Panc1 (cell line): Measurements from ENCODE around the gene CCR7. TPM values are rescaled to one million over a fixed set of nuclear protein-coding genes. Genes with fewer than 3 reads are reported as not detected.

ENCODE experiments used
- ATAC-seq: fragments of 200-7000 bp; cut with Tn5 transposase; 2 replicates; pipeline ENCODE4 v1.9.1; 2020; ENCODE audit warnings: mild to moderate bottlenecking, moderate library complexity
- BruUV-seq: library from RNA; stranded (reverse); fragments of 400-500 nt; replicated peaks from 2 replicates; lab custom pipeline; 2021; lab: Mats Ljungman, UMichigan
- CTCF ChIA-PET: fragments of 300-600 bp; sonication (Branson Sonifier 250); formaldehyde crosslinking; loops from one replicate; lab custom pipeline; 2022; ENCODE audit warnings: antibody characterized with exemption; lab: Charles Lee
- POLR2A ChIA-PET: fragments of 300-600 bp; sonication (Branson Sonifier 250); formaldehyde crosslinking; loops from one replicate; lab custom pipeline; 2022; ENCODE audit warnings: antibody characterized with exemption; lab: Charles Lee
- DNase-seq: peaks from one replicate; pipeline ENCODE4 v3.0.0-alpha.2; 2010; ENCODE audit warnings: low read depth, low spot score
- H3K27ac ChIP-seq: 2 replicates; pipeline ENCODE4 v1.5.1; 2011; ENCODE audit warnings: mild to moderate bottlenecking, low read length, inconsistent platforms
- H3K27me3 ChIP-seq: fragments of 200-500 bp; sonication (Bioruptor generic); 2 replicates; pipeline ENCODE4 v1.6.0; 2014; ENCODE audit warnings: low read length, inconsistent platforms; ENCODE audit not compliant: control insufficient read depth, insufficient read depth
- H3K36me3 ChIP-seq: fragments of 200-500 bp; sonication (Bioruptor generic); 2 replicates; pipeline ENCODE4 v1.5.1; 2014; ENCODE audit warnings: inconsistent platforms, mild to moderate bottlenecking, low read length, moderate library complexity; ENCODE audit not compliant: control insufficient read depth, insufficient read depth
- H3K4me1 ChIP-seq: 2 replicates; pipeline ENCODE4 v1.5.1; 2011; ENCODE audit warnings: inconsistent platforms, mild to moderate bottlenecking, low read length, moderate library complexity; ENCODE audit not compliant: control insufficient read depth, insufficient read depth
- H3K4me3 ChIP-seq, 2 experiments: 2 replicates each; pipeline ENCODE4 v1.5.1; 2011 to 2012; ENCODE audit warnings: low read depth in 2 of 2, low read length in 2 of 2, mild to moderate bottlenecking in 2 of 2, inconsistent platforms in 1 of 2, moderate library complexity in 1 of 2
- H3K9me3 ChIP-seq: fragments of 200-500 bp; sonication (Bioruptor generic); 2 replicates; pipeline ENCODE4 v1.5.1; 2014; ENCODE audit warnings: low read depth, mild to moderate bottlenecking, inconsistent platforms, low read length, moderate library complexity; ENCODE audit not compliant: control insufficient read depth, insufficient read depth
- CTCF ChIP-seq: fragments of 450-650 bp; IDR thresholded peaks from 2 replicates; pipeline ENCODE4 v1.5.1; 2017; ENCODE audit warnings: mild to moderate bottlenecking
- POLR2AphosphoS5 ChIP-seq: IDR thresholded peaks from 2 replicates; pipeline ENCODE4 v1.6.1; 2012; ENCODE audit warnings: mild to moderate bottlenecking, low read depth, low read length, moderate library complexity
- REST ChIP-seq, 2 experiments: IDR thresholded peaks; 2 replicates each; pipeline ENCODE4 v1.6.1; 2011 to 2012; ENCODE audit warnings: low read depth in 2 of 2, control low read depth in 1 of 2, low read length in 1 of 2, mild to moderate bottlenecking in 1 of 2, moderate library complexity in 1 of 2; ENCODE audit not compliant: insufficient read depth in 1 of 2
- SIN3A ChIP-seq: IDR thresholded peaks from 2 replicates; pipeline ENCODE4 v1.6.1; 2012; ENCODE audit warnings: low read depth, mild to moderate bottlenecking, low read length, moderate library complexity, borderline replicate concordance; ENCODE audit not compliant: insufficient read depth
- TCF7L2 ChIP-seq: IDR thresholded peaks from 2 replicates; pipeline ENCODE4 v1.6.1; 2011; ENCODE audit warnings: mild to moderate bottlenecking, low read depth, low read length, inconsistent platforms
- in situ Hi-C: cut with HindIII; loops from 2 replicates; pipeline ENCODE4 v1.10.0; 2016; ENCODE audit warnings: low sequenced_read_pairs, low pct_unique_long_range_greater_than_20kb
- intact Hi-C: fragments of 100-400 bp; cut with micrococcal nuclease; formaldehyde crosslinking; loops from one replicate; pipeline ENCODE4 v1.10.0; 2022; ENCODE audit not compliant: unreplicated experiment
- total RNA-seq: library from RNA; stranded (reverse); gene quantifications from one replicate; pipeline ENCODE4 v1.2.1, GENCODE V29; 2021; ENCODE audit not compliant: unreplicated experiment

The CCR7 gene
- total RNA-seq, 1 experiment from 2014 or later: 0.44 TPM

- Histone ChIP-seq H3K27ac (no peak overlapping the region), H3K4me3 (no peak overlapping the region), H3K4me1 (no peaks in the 10 kb centered on the region), H3K9me3 (no peaks in the 10 kb centered on the region), H3K27me3 (no peaks in the 10 kb centered on the region), H3K36me3 (no peaks in the 10 kb centered on the region)
- DNase-seq: no peak
- intact Hi-C loops (no loop called here), in situ Hi-C loops (no loop called here)
- no TSS peak for BruUV-seq
- POLR2A ChIA-PET: no interaction called here
- no peak for ATAC-seq
- no peak for TF ChIP-seq POLR2AphosphoS5
- no peak for TF ChIP-seq TCF7L2
- TF ChIP-seq CTCF: no peak
- TF ChIP-seq SIN3A: no peak
- TF ChIP-seq REST (IDR thresholded peaks at IDR 0.05; ENCODE audit: insufficient read depth in 1 of 2, low read depth in 2 of 2, low read length in 1 of 2): no peak
- CTCF ChIA-PET: no interaction called here
These were observed 35.3 kb upstream of the CCR7 start for GRCh38 chr17:40600486-40601046.

- intact Hi-C loops (no loop called here), in situ Hi-C loops (no loop called here)
- H3K9me3 ChIP-seq: no peaks in the 10 kb centered on the region
- BruUV-seq: no TSS peak
- no peak for DNase-seq
- no peak for ATAC-seq
- H3K4me3 ChIP-seq: no peak overlapping the region
- H3K27ac ChIP-seq: no peak overlapping the region
- no peaks in the 10 kb centered on the region for H3K27me3 ChIP-seq
- POLR2A ChIA-PET: no interaction called here
- no peak for TF ChIP-seq SIN3A
- no peak for TF ChIP-seq TCF7L2
- no peak for TF ChIP-seq REST (IDR thresholded peaks at IDR 0.05; ENCODE audit: insufficient read depth in 1 of 2, low read depth in 2 of 2, low read length in 1 of 2)
- no peak for TF ChIP-seq CTCF
- TF ChIP-seq POLR2AphosphoS5: no peak
- H3K36me3 ChIP-seq: no peaks in the 10 kb centered on the region
- H3K4me1 ChIP-seq: no peaks in the 10 kb centered on the region
- CTCF ChIA-PET: no interaction called here
These were observed 34.1 kb upstream of the CCR7 start for GRCh38 chr17:40599468-40599763.
